Measurements from ENCODE around the gene UBR2.
A peak's percentile ranks its signal among the peaks of the same experiment; 100 is the strongest.

UBR2 gene

DNA sequence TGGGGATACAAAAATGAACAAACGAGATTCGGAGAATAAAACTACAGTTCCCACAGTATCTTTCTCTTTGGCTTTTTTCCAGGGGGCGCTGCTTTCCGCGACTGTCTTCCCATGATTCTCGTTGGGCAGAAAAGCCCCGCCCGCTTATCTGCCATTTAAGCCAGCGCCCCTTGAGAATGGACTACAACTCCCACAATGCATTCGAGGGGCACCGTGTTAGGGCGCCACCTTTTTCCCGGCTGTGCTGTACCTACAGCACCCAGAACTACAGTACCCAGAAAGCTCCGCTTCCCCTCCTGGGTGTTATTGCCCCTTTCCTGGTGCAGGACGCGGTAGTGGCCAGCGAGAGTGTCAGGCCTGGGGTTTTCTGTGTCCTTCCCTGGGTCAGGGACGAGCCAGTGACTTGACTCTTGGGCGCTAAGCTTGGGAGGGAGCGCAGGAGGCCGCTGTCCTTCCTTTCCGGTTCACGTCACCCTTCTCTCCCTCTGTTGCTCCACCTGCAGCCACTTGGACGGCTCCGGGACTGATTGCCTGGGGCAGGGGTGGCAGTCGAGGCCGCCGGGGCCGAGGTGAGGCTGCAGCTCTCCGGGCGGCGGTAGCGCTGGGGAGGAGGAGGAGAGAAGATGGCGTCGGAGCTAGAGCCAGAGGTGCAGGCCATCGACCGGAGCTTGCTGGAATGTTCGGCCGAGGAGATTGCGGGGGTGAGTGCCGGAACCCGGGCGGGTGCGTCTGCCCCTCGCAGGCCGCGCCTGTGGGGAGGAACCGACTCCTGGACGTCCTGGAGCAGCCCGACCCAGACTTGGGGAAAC lies at the start of gene UBR2:
Gene UBR2 (plus strand): TSS at position 333 of the 809 bp plus-strand sequence. CDS start 291 bp downstream, at position 624.
- peak; percentile 99 for DNase-seq (ENCODE audit: low read depth, low spot score)

DNA sequence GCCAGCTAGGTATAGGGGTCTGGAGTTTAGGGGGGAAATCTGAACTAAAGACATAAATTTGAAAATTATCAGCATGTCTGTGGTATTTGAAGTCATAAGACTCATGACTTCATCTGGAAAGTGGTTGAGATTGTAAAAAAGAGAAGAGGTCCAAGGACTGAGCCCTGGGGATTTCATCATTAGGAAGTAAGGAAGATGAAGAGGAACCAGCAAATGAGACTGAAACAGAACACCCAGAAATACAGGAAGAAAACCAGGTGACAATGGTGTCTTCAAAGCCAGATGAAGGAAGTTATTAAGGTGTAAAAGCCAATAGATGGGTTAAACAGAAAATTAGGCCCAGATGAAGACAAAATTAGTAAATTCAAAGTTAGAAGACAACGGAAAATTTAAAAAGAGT lies 49.1 kb upstream of the UBR2 start:
- no peak for DNase-seq (ENCODE audit: low read depth, low spot score)

DNA sequence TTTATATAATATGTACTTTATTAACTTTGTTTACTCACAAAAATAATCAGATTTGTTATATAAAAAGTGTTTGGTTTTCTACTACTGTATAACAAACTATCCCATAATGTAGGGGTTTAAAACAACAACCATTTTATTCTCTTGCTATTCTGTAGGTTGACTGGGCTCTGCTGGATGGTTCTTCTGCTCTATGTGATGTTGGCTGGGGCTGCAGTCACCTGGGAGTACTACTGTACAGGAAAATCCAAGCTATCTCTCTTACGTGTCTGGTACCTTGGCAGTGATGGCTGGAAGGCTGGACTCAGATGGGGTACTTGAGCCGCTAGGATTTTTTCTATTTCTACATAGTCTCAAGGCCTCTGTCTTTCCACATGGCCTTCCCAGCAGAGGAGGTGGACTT lies 44.0 kb upstream of the UBR2 start:
- DNase-seq (ENCODE audit: low read depth, low spot score): no peak

DNA sequence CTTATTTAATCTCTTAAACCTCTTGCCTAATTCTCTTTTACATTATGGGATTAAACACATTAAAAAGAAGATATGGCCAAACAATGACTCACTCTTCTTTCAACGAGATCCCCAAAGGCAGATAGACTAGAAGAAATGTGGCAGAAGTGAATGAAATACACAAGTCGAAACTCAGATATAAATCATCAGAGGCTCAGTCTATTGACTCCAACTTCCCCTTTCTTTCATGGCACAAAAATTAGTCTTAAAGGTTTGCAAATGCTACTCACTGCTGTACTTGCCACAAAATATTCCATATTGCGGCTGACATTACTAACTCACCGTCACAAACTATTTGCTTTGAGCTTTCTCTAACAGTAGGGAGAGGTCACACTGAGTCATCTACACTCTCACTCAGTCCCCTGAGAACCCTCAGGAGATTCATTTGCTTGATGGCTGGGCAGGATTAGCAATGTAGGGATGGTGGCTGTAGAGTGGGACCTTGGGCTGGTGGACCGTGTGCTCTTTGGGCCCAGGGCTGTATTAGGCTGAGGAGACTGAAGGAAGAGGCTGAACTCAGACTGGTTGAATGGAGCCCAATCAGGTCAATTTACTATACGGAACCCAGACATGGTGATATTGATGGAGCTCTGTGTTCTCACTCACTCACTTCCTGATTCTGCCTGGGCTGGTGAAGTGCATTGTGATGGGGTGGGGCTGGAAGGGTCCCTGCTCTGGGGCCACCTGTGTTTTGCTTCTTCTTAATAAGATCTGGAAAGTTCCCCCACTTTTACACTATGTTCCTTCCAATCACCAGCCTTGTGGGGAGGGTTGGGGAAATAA lies 42.8 kb upstream of the UBR2 start:
- peak; percentile 42 for DNase-seq (ENCODE audit: low read depth, low spot score)

DNA sequence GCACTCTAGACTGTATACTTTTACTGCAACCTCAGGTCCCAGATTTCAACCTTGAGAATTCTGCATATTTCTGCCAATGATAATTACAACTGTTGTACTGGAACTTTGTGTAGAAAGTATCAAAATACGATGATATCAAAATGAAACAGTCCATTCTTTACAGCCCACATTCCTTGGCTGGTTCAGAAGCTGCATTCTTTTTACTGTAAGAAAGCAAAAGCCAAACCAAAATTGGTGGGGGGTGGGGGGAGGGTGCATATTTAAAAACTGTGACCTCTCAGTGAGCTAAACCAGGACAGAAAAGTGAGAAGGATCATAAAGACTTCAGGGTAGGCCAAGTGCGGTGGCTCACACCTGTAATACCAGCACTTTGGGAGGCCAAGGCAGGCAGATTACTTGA lies 41.8 kb upstream of the UBR2 start:
- DNase-seq (ENCODE audit: low read depth, low spot score): peak; percentile 45

DNA sequence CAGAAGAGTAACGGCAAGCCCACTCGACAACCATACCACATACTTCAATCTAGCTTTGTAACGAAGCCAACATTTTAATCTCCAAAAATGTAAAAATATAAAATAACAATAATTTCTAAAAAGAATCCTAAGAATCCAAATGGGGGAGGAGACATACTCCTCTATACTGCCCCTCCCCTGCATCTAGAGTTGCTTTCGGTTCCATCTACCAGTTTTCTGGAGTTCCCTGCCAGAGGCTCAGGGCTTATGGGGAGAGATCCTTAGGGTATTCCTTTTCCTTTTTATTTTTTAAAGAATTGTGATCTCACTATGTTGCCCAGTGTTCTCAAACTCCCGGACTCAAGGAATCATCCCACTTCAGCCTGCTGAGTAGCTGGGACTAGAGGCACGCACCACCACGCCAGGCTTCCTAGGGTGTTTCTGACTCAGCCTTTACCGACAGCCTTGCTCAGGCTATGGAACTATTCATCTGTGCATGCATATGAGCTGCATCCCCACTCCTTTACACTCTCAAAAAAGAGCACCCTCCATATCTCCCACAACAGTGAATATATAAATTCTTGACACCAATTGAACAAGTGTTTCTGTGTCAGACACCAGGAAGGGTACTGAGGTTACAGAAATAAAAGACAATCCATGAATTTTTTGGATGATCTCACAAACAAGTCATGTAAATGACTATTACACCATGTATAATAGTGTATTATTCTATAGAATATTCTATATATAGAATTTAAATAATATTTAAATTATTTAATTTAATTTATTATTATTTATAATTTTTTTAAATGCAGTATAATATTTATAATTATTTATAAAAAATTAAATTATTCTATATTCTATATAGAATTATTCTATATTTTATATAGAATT lies 40.7 kb upstream of the UBR2 start:
- peak; percentile 34 for DNase-seq (ENCODE audit: low read depth, low spot score)

DNA sequence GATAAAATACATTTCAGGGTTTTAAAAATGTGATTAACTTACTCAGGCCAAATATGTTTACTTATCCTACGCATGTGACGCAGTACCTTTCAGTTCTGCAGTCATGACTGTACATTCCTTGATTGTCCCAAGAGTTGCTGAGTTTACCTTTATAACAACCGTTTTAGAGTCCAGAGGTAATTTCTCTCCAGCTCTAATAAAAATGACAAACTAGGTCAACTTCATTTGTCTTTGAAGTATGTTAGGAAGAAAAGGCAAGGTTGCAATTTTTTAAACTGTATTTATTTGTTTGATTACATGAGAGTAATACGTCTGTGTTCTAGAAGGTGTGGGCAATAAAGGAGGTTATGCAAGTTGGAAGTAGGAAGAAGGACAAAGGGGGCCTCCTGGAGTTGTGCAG lies 38.6 kb upstream of the UBR2 start:
- no peak for DNase-seq (ENCODE audit: low read depth, low spot score)

DNA sequence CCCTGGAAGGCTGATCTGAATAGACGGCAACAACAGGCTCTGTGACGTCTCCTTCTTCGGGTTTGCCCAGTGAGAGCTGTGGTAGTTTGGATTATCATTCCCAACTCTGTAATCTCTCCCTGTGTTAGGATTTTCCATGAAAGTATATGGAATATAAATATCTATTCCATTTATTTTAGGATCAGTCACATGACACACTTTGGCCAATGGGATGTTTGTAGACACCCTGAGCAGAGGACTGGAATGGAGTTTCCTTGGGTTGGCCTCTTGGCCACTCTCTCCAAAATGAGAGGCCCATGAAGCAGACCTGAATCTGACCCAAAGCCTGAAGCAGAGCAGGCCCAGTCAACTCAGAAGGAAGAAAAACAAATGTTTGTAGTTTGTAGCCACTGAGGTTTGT lies 37.2 kb upstream of the UBR2 start:
- no peak for DNase-seq (ENCODE audit: low read depth, low spot score)

DNA sequence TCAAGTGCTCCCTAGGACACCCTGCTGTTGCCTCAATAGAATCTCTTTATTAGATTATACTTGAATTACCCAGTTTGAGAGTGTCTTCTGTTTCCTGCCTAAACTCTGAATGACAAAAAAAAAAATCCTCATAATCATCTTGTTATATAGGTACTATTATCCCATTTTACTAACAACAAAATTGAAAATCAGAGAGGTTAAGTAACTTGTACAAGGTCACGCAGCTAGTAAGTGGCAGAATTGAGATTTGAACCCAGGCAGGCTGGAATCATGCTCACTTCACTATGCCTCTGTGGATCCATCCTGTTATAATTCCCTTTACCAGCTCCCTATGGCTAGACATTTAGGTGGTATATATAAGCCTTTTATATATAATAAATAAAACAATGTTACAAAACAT lies 36.6 kb upstream of the UBR2 start:
- no peak for DNase-seq (ENCODE audit: low read depth, low spot score)

DNA sequence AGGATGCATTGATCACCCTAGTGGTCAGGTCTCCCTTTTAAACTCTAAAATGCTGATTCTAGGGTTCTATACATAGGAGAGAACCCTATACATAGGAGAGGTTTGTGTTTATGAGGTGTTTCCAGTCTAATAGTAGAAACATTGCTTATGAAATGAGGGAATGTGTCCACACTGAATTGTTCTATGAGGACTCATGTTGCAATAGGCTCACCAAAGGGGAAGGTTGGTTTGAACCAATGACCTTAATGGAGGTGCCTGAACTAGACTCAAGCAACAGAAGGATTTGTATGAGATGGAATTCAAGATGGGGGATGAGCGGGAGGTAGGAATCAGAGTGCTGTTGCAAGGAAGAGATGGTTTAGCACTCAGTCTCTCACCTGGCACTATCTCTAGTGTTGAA lies 33.5 kb upstream of the UBR2 start:
- DNase-seq (ENCODE audit: low read depth, low spot score): no peak

DNA sequence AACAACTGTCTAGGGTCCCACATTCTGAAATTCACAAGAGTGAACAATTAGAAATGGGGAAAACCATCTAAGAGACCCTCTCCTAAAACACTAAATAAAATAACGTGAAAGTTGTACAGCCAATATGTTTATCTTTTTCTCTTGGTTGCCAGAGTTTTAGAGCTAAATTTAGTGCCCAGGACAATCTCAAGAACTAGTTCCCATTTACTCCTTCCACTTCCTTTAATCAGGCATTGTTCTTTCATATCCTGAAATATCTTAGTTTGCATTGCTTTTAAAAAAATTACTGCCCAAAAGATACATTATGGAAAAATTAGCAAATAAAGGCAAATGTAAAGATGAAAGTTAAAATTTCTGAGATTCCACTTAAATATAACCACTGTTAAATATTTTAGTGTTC lies 33.1 kb upstream of the UBR2 start:
- no peak for DNase-seq (ENCODE audit: low read depth, low spot score)

DNA sequence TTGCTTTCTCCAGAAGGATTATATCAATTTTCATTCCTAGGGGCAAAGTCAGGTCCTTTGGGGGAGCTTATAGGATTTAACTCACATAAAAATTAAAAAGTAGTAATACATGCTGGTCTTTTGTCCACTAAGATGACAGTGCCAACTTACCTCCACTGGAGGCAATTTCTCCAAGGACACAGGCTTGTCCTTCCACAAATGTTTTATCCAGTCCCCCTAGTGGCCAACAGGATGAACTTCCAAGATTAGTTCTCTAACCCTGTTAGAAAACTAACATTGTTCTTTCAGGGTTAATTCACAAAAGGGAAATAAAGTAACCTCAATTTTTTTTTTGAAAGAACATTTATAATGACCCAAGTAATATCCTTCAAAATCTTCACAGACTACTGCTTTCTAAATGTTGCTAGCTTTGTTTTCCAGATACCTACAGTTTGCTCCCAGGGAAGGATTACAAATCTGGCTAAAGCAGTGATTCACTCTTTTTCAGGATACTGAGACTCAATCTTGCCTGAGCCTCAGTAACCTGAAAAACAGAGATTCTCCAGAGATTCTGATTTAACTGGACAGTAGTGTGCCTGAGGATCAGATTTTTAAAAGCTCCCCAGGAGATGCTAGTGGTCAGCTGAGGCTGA lies 31.7 kb upstream of the UBR2 start:
- DNase-seq (ENCODE audit: low read depth, low spot score): peak; percentile 71

DNA sequence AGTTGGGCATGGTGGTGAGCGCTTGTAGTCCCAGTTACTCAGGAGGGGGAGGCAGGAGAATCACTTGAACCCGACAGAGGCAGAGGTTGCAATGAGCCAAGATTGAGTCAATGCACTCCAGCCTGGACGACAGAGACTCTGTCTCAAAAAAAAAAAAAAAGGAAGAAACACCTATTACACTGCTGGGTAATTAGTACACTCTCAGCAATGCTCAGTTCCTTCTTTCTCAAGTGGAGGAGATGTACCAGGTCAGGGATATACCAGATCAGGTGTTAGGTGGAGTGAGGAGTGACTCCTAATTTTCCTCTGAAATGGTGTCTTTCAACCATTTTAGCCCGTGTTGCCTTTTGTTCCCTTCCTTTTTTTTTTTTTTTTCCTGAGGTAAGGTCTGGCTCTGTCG lies 30.0 kb upstream of the UBR2 start:
- no peak for DNase-seq (ENCODE audit: low read depth, low spot score)

DNA sequence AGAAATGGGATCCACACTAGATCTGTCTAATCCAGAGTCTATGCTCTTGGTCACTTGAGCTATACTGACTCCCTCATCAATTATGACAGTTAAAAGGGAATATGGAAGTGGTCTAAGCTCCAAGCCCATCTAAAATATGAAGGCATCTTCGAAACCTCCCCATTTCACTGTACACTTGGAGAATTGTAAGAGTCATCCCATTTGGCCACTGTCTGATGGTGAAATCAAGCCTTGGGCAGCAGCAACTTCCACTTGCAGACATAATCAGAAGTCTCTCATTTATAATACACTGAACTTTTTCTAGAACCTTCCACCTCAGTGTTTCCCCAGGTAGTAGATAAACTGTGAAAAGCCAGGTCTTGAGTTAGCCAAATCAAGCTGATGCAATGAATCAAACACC lies 26.3 kb upstream of the UBR2 start:
- no peak for DNase-seq (ENCODE audit: low read depth, low spot score)

DNA sequence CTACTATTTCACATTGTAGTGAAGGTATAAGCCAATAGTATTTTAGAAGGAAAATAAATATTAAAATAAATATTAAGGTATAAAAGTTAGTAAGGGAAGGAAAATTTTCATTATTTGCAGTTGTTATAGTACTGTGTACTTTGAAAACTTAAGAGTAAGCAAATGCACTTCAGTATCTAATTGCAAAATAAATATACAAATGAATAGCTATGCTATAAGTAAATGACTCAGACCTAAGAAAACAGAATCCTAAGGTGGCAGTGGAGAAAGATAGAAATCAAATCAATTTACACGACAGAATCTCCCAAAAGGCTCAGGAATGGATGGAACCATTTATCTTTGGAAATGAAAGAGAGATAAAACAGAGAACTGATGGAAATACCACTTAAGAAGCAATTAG lies 24.7 kb upstream of the UBR2 start:
- no peak for DNase-seq (ENCODE audit: low read depth, low spot score)

DNA sequence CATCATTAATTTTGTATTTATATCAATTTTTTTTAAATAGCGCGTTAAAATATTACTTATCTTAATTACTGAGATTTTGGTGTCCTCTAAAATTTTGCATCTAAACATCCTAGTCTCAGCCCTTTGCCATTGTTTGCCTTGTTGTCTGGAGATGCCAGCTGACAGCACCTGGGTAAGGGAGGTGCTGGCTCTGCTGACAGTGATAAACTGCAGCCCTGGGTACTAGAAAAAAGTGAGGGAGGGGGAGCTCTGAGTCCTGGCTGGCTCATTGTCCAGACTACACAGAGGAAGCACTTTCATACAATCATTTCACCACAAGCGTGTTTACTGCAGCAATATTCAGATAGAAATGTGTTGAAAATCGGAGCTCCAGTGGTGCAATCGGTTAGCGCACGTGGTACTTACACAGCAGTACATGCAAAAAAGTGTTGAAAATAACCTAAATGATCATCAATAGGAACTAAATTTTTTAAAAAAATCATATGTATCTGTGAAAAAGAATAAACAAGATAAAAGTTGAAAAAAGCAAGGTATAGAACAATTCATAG lies 18.5 kb upstream of the UBR2 start:
- no peak for DNase-seq (ENCODE audit: low read depth, low spot score)

DNA sequence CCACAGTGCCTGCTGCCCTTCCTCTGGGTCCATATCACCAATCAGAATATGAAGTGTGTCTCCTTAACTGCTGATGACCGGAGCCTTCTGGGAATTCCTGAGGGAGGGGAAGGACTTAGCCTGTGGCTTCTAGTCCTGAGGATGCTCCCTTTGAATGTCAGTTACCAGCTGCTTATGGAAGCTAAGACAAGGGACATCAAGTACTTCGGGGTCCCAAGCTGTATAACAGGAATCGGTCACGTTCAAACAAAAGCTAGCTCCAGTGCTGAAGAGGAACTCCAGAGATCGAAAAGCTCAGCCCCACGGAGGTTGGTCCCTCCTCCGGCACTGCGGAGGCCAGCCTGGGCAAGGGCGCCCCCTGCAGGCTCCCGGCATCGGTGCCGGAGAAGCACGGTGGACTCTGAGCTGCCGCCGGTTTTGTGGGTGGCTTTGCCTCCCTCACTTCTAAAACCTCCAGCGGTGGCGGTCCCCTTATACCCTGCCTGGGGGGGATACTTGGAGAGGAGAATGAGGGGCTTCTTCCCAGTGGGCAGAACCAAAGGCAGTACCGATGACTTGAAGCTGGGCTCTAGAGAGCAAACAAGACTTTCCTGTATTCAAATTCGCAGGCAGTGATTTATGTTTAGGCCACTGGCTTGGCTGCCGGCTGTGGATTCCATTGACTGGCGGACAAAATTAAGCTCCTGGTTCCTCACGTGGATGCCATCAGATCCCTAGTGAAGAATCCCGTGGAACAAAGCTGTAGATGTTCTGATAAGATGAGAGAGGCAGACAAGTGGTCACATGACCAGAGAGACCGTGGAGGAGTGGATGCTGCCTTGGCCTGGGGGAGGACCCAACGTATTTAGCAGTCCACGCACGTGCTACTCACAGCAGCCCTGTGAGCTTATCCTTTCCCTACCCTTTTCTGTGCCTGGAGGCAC lies 16.2 kb upstream of the UBR2 start:
- DNase-seq (ENCODE audit: low read depth, low spot score): peak; percentile 93

DNA sequence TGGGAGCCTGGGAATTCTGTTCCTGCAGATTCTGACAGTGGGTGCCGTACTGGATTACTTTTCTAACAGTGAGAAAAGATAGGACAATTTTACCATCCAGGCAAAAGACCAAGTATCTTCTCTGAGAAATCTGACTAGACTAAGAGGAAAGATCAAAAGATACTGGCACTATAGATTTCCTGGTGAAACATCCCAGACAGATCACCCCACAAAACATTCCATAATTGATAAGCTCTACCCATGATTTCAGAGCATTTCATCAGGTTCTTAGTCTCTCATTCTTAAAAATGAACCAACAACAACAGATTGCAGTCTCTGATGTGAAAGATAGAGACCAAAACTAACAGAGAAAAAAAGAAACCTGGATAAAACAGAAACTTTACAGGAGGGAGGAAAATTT lies 13.6 kb upstream of the UBR2 start:
- no peak for DNase-seq (ENCODE audit: low read depth, low spot score)

DNA sequence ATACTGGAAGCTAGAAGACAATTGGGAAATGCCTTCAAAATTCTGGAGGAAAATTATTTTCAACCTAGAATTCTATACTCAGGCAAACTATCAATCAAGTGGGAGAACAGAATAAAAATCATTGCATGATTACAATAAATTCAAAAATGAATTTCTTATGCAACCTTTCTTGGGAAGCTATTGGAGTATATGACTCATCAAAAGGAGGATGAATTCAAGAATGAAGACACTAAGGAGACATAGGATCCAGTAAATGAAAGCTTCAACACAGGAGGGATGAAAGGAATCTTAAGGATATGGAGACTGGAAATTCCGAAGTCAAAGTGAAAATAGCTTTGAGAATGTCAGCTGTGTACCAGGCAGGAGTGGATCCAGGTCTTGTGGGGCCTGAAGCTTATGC lies 12.6 kb upstream of the UBR2 start:
- DNase-seq (ENCODE audit: low read depth, low spot score): no peak

DNA sequence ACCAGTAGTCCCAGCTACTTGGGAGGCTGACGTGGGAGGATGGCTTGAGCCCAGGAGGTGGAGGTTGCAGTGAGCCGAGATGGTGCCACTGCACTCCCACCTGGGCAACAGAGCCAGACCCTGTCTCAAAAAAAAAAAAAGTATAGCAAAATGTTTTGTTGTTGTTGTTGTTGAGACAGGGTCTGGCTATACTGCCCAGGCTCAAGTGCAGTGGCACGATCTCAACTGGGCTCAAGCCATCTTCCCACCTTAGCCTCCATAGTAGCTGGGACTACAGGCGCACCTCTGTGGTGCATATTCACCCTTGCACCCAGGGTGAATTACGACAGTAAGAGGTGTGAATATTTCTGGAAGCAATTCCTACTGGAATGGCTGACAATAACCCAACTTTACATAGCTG lies 11.4 kb upstream of the UBR2 start:
- DNase-seq (ENCODE audit: low read depth, low spot score): no peak
